SK-MEL-5 (cell line): ENCODE results near the gene AZIN2. TPM values are rescaled to one million over a fixed set of nuclear protein-coding genes. Genes with fewer than 3 reads are reported as not detected.
A peak's percentile ranks its signal among the peaks of the same experiment; 100 is the strongest.
"Not testable (repeated sequence)": the region's sequence is repeated elsewhere in the genome, so short reads cannot be mapped to it uniquely, and the experiment has no call there.

Experiments used
- DNase-seq: peaks from one replicate; pipeline ENCODE4 v3.0.0-alpha.2; 2016; ENCODE audit warnings: low read depth, low spot score
- in situ Hi-C: cut with HindIII; loops from 2 replicates; pipeline ENCODE4 v1.10.0; 2016; ENCODE audit warnings: low sequenced_read_pairs, high pct_unique_total_duplicates, low pct_unique_long_range_greater_than_20kb
- total RNA-seq: library from RNA; depleted of rRNA; stranded (reverse); fragments of >200 nt; shearing (Covaris generic); gene quantifications from 2 replicates; pipeline ENCODE4 v1.2.3, GENCODE V29; 2014

AZIN2 gene
- total RNA-seq, 1 experiment from 2014 or later, result 8.2 TPM

GRCh38 chr1:33117440-33118085, 36.6 kb downstream of the AZIN2 start:
- no peak for DNase-seq
- in situ Hi-C loops, result no loop called here

- in situ Hi-C loops, result no loop called here
- DNase-seq, result no peak
Observed at GRCh38 chr1:33118274-33118673, 37.3 kb downstream of the AZIN2 start.

GRCh38 chr1:33119050-33119449, 38.1 kb downstream of the AZIN2 start:
- no peak for DNase-seq
- in situ Hi-C loops, result no loop called here

- no peak for DNase-seq
- in situ Hi-C loops, result no loop called here
Observed at GRCh38 chr1:33119532-33120217, 38.7 kb downstream of the AZIN2 start.

- in situ Hi-C loops, result no loop called here
- DNase-seq, result peak; percentile 41
Observed at GRCh38 chr1:33120436-33121231, 39.7 kb downstream of the AZIN2 start.

GRCh38 chr1:33121728-33122127, 40.8 kb downstream of the AZIN2 start:
- in situ Hi-C loops, result no loop called here
- DNase-seq, result no peak

- in situ Hi-C loops, result no loop called here
Observed at GRCh38 chr1:33122483-33123178, 41.7 kb downstream of the AZIN2 start.

GRCh38 chr1:33123266-33123665, 42.3 kb downstream of the AZIN2 start:
- no peak for DNase-seq
- in situ Hi-C loops, result no loop called here

More at GRCh38 chr1:33122483-33123178, 41.7 kb downstream of the AZIN2 start:
- DNase-seq, result no peak

- DNase-seq, in situ Hi-C loops: not testable (repeated sequence)
Observed at GRCh38 chr1:33124647-33125046, 43.7 kb downstream of the AZIN2 start.

- in situ Hi-C loops, result no loop called here
- DNase-seq, result no peak
Observed at GRCh38 chr1:33126411-33127000, 45.6 kb downstream of the AZIN2 start.

- in situ Hi-C loops, result no loop called here
Observed at GRCh38 chr1:33127001-33127823, 46.3 kb downstream of the AZIN2 start.

GRCh38 chr1:33128781-33129180, 47.8 kb downstream of the AZIN2 start:
- no peak for DNase-seq
- in situ Hi-C loops, result no loop called here

More at GRCh38 chr1:33127001-33127823, 46.3 kb downstream of the AZIN2 start:
- DNase-seq, result peak; percentile 99

- in situ Hi-C loops, result no loop called here
- DNase-seq, result no peak
Observed at GRCh38 chr1:33130297-33130696, 49.3 kb downstream of the AZIN2 start.

GRCh38 chr1:33131191-33131590, 50.2 kb downstream of the AZIN2 start:
- in situ Hi-C loops, result no loop called here
- DNase-seq, result no peak

GRCh38 chr1:33132549-33132948, 51.6 kb downstream of the AZIN2 start:
- in situ Hi-C loops, result no loop called here
- DNase-seq, result no peak

- in situ Hi-C loops, result no loop called here
- DNase-seq, result no peak
Observed at GRCh38 chr1:33133478-33134105, 52.6 kb downstream of the AZIN2 start.
